CD1c-positive myeloid dendritic cell (primary cell): ENCODE results near the gene ZNF117.
"Not testable (repeated sequence)": the region's sequence is repeated elsewhere in the genome, so short reads cannot be mapped to it uniquely, and the experiment has no call there.

Experiments used
- DNase-seq: peaks from one replicate; pipeline ENCODE4 v3.0.0-alpha.2; 2016; ENCODE audit errors: extremely low spot score

Gene ZNF117

GRCh38 chr7:64990936-64991335 lies at the start of gene ZNF117:
ZNF117 (minus strand) TSS chr7:64991036.
- DNase-seq: no peak

- peak; percentile 19 for DNase-seq
Observed at GRCh38 chr7:65038767-65039166, 47.9 kb upstream of the ZNF117 start.

GRCh38 chr7:65037740-65038688 lies 47.2 kb upstream of the ZNF117 start:
- peak; percentile 96 for DNase-seq

- DNase-seq: peak; percentile 67
Observed at GRCh38 chr7:65036526-65036925, 45.7 kb upstream of the ZNF117 start.

- DNase-seq: not testable (repeated sequence)
Observed at GRCh38 chr7:65035469-65035868, 44.6 kb upstream of the ZNF117 start.

GRCh38 chr7:65034120-65034782 lies 43.4 kb upstream of the ZNF117 start:
- peak; percentile 46 for DNase-seq

GRCh38 chr7:65033391-65033790 lies 42.6 kb upstream of the ZNF117 start:
- DNase-seq: not testable (repeated sequence)

- not testable (repeated sequence) for DNase-seq
Observed at GRCh38 chr7:65025023-65025422, 34.2 kb upstream of the ZNF117 start.

- DNase-seq: not testable (repeated sequence)
Observed at GRCh38 chr7:65020978-65021377, 30.1 kb upstream of the ZNF117 start.

- not testable (repeated sequence) for DNase-seq
Observed at GRCh38 chr7:65009881-65010280, 19.0 kb upstream of the ZNF117 start.

- not testable (repeated sequence) for DNase-seq
Observed at GRCh38 chr7:65009394-65009793, 18.6 kb upstream of the ZNF117 start.

- peak; percentile 11 for DNase-seq
Observed at GRCh38 chr7:65007036-65007435, 16.2 kb upstream of the ZNF117 start.

- peak; percentile 95 for DNase-seq
Observed at GRCh38 chr7:65006094-65006992, 15.5 kb upstream of the ZNF117 start, which contains the start of gene ERV3-1. ERV3-1 (minus strand) TSS chr7:65006687; CDS start chr7:64993026, 13,661 bp downstream.

- DNase-seq: no peak
Observed at GRCh38 chr7:65004575-65004974, 13.7 kb upstream of the ZNF117 start.

GRCh38 chr7:65002972-65003585 lies 12.2 kb upstream of the ZNF117 start:
- DNase-seq: no peak

GRCh38 chr7:65001291-65001814 lies 10.5 kb upstream of the ZNF117 start:
- no peak for DNase-seq

- peak; percentile 93 for DNase-seq
Observed at GRCh38 chr7:64999165-65000004, 8.5 kb upstream of the ZNF117 start.

- DNase-seq: no peak
Observed at GRCh38 chr7:64998865-64999164, 8.0 kb upstream of the ZNF117 start.

GRCh38 chr7:64997927-64998391 lies 7.1 kb upstream of the ZNF117 start:
- no peak for DNase-seq
